Large intestine (tissue), 3 donors: ENCODE measurements around the gene ARHGAP21. TPM values are rescaled to one million over a fixed set of nuclear protein-coding genes. Genes with fewer than 3 reads are reported as not detected.

Source experiments
- DNase-seq, 2 donors: peaks; one replicate each; pipeline versions ENCODE4 v3.0.0 to v3.0.0-alpha.2; 2013
- H3K27ac ChIP-seq: one replicate; pipeline ENCODE4 v1.5.1; 2013; ENCODE audit warnings: low read length
- H3K27me3 ChIP-seq: 2 replicates; pipeline ENCODE4 v1.6.1; 2013; ENCODE audit warnings: low read length; ENCODE audit not compliant: control insufficient read depth, insufficient read depth
- H3K36me3 ChIP-seq: 2 replicates; pipeline ENCODE4 v1.6.1; 2013; ENCODE audit warnings: low read length; ENCODE audit not compliant: control insufficient read depth, insufficient read depth
- H3K4me1 ChIP-seq: one replicate; pipeline ENCODE4 v1.6.1; 2013; ENCODE audit warnings: low read length; ENCODE audit not compliant: control insufficient read depth, insufficient read depth
- H3K4me3 ChIP-seq: one replicate; pipeline ENCODE4 v1.5.1; 2013; ENCODE audit warnings: low read length
- H3K9me3 ChIP-seq: one replicate; pipeline ENCODE4 v1.6.1; 2013; ENCODE audit warnings: mild to moderate bottlenecking, low read depth, low read length, moderate library complexity; ENCODE audit not compliant: control insufficient read depth
- WGBS: methylation state at CpG from one replicate; pipeline ENCODE4 v1.1.5; 2013; ENCODE audit warnings: low lambda C conversion rate; ENCODE audit not compliant: insufficient coverage; 5-methylcytosine and 5-hydroxymethylcytosine counted together
- polyA plus RNA-seq: library from polyadenylated mRNA; unstranded; fragments of 120-200 nt; gene quantifications from one replicate; pipeline ENCODE4 v1.2.1, GENCODE V29; 2013

The ARHGAP21 gene
- polyA plus RNA-seq, 1 donor = 55.4 TPM

GRCh38 chr10:24690961-24691512 lies 32.6 kb downstream of the ARHGAP21 start:
- Histone ChIP-seq H3K36me3 (no peaks in the 10 kb centered on the region), H3K9me3 (no peaks in the 10 kb centered on the region), H3K4me3 (no peak overlapping the region), H3K27ac (no peak overlapping the region), H3K27me3 (no peaks in the 10 kb centered on the region), H3K4me1 (no peaks in the 10 kb centered on the region)
- no CpG with 5 or more reads among the region's 4 CpGs for whole genome bisulfite sequencing
- no peak for DNase-seq

- Histone ChIP-seq H3K36me3 (no peaks in the 10 kb centered on the region), H3K9me3 (no peaks in the 10 kb centered on the region), H3K4me1 (peaks cover under 1% of the 10 kb centered on the region), H3K27ac (no peak overlapping the region), H3K27me3 (no peaks in the 10 kb centered on the region), H3K4me3 (no peak overlapping the region)
- WGBS = 93% methylated on average over 2 of the region's 4 CpGs
- no peak for DNase-seq
Measured at GRCh38 chr10:24685958-24686540, 37.6 kb downstream of the ARHGAP21 start.

GRCh38 chr10:24683554-24683953 lies 40.1 kb downstream of the ARHGAP21 start:
- Histone ChIP-seq H3K36me3 (no peaks in the 10 kb centered on the region), H3K9me3 (no peaks in the 10 kb centered on the region), H3K4me3 (no peak overlapping the region), H3K27me3 (no peaks in the 10 kb centered on the region), H3K4me1 (peaks cover 5% of the 10 kb centered on the region), H3K27ac (no peak overlapping the region)
- DNase-seq = no peak

- H3K4me1 ChIP-seq = peaks cover 5% of the 10 kb centered on the region
- peak overlapping the region; percentile 23 for H3K27ac ChIP-seq
- no peaks in the 10 kb centered on the region for H3K9me3 ChIP-seq
- no peaks in the 10 kb centered on the region for H3K36me3 ChIP-seq
- H3K4me3 ChIP-seq = no peak overlapping the region
- DNase-seq = peak; percentile 16 to 67
- H3K27me3 ChIP-seq = no peaks in the 10 kb centered on the region
- WGBS = 33% methylated on average over 1 of the region's 6 CpGs
Measured at GRCh38 chr10:24681572-24682088, 42.1 kb downstream of the ARHGAP21 start.

- 20% methylated on average over 1 of the region's 3 CpGs for WGBS
- DNase-seq = peak in 1 of 2 donors; percentile 12
- Histone ChIP-seq H3K27me3 (no peaks in the 10 kb centered on the region), H3K36me3 (no peaks in the 10 kb centered on the region), H3K9me3 (no peaks in the 10 kb centered on the region), H3K4me3 (no peak overlapping the region), H3K4me1 (peaks cover 5% of the 10 kb centered on the region), H3K27ac (no peak overlapping the region)
Measured at GRCh38 chr10:24680647-24681524, 42.8 kb downstream of the ARHGAP21 start.

GRCh38 chr10:24678757-24679156 lies 44.9 kb downstream of the ARHGAP21 start:
- peaks cover 5% of the 10 kb centered on the region for H3K4me1 ChIP-seq
- DNase-seq = no peak
- H3K9me3 ChIP-seq = no peaks in the 10 kb centered on the region
- H3K36me3 ChIP-seq = no peaks in the 10 kb centered on the region
- no peak overlapping the region for H3K4me3 ChIP-seq
- no peak overlapping the region for H3K27ac ChIP-seq
- H3K27me3 ChIP-seq = no peaks in the 10 kb centered on the region
- no CpG with 5 or more reads among the region's 2 CpGs for WGBS

- no peak overlapping the region for H3K4me3 ChIP-seq
- no peaks in the 10 kb centered on the region for H3K4me1 ChIP-seq
- no peaks in the 10 kb centered on the region for H3K36me3 ChIP-seq
- H3K9me3 ChIP-seq = no peaks in the 10 kb centered on the region
- H3K27ac ChIP-seq = no peak overlapping the region
- DNase-seq = no peak
- 100% methylated on average over 2 of the region's 5 CpGs for WGBS
- H3K27me3 ChIP-seq = no peaks in the 10 kb centered on the region
Measured at GRCh38 chr10:24674892-24675632, 48.6 kb downstream of the ARHGAP21 start.

GRCh38 chr10:24670964-24671670 lies 52.6 kb downstream of the ARHGAP21 start:
- Histone ChIP-seq H3K27ac (no peak overlapping the region), H3K9me3 (no peaks in the 10 kb centered on the region), H3K36me3 (peaks cover 3% of the 10 kb centered on the region), H3K4me1 (no peaks in the 10 kb centered on the region), H3K27me3 (no peaks in the 10 kb centered on the region), H3K4me3 (no peak overlapping the region)
- WGBS = 100% methylated on average over 1 of the region's 3 CpGs
- no peak for DNase-seq

GRCh38 chr10:24669285-24669852 lies 54.3 kb downstream of the ARHGAP21 start:
- H3K4me3 ChIP-seq = no peak overlapping the region
- no peaks in the 10 kb centered on the region for H3K27me3 ChIP-seq
- H3K4me1 ChIP-seq = no peaks in the 10 kb centered on the region
- H3K27ac ChIP-seq = no peak overlapping the region
- peaks cover 3% of the 10 kb centered on the region for H3K36me3 ChIP-seq
- WGBS = 100% methylated on average over 2 of the region's 6 CpGs
- H3K9me3 ChIP-seq = no peaks in the 10 kb centered on the region
- no peak for DNase-seq
